SJCRH30 (cell line): ENCODE measurements around the gene KIAA0825. TPM values are rescaled to one million over a fixed set of nuclear protein-coding genes. Genes with fewer than 3 reads are reported as not detected.
A peak's percentile ranks its signal among the peaks of the same experiment; 100 is the strongest.

Source experiments
- DNase-seq, 2 experiments: peaks; one replicate each; pipeline ENCODE4 v3.0.0-alpha.2; 2015 to 2020
- H3K27ac ChIP-seq: fragments of 250-450 bp; sonication (Bioruptor Pico); 2 replicates; pipeline ENCODE4 v1.5.1; 2020; ENCODE audit warnings: mild to moderate bottlenecking, moderate library complexity
- H3K27me3 ChIP-seq: fragments of 250-450 bp; sonication (Bioruptor Pico); 2 replicates; pipeline ENCODE4 v1.5.1; 2020; ENCODE audit warnings: mild to moderate bottlenecking, moderate library complexity
- H3K36me3 ChIP-seq: fragments of 250-450 bp; sonication (Bioruptor Pico); 2 replicates; pipeline ENCODE4 v1.5.1; 2020; ENCODE audit warnings: mild to moderate bottlenecking, moderate library complexity
- H3K4me1 ChIP-seq: fragments of 250-450 bp; sonication (Bioruptor Pico); 2 replicates; pipeline ENCODE4 v1.5.1; 2020; ENCODE audit warnings: mild to moderate bottlenecking, moderate library complexity
- H3K4me3 ChIP-seq: fragments of 250-450 bp; sonication (Bioruptor Pico); 2 replicates; pipeline ENCODE4 v1.5.1; 2020; ENCODE audit warnings: mild to moderate bottlenecking, moderate library complexity
- H3K9me3 ChIP-seq: fragments of 250-450 bp; sonication (Bioruptor Pico); replicated peaks from 2 replicates; pipeline ENCODE4 v1.5.1; 2020; ENCODE audit warnings: mild to moderate bottlenecking, moderate library complexity
- total RNA-seq: library from RNA; depleted of rRNA; stranded (reverse); fragments of >200 nt; shearing (Covaris generic); gene quantifications from 2 replicates; pipeline ENCODE4 v1.2.3, GENCODE V29; 2014

The KIAA0825 gene
- total RNA-seq, 1 experiment from 2014 or later = 3.1 TPM

DNA sequence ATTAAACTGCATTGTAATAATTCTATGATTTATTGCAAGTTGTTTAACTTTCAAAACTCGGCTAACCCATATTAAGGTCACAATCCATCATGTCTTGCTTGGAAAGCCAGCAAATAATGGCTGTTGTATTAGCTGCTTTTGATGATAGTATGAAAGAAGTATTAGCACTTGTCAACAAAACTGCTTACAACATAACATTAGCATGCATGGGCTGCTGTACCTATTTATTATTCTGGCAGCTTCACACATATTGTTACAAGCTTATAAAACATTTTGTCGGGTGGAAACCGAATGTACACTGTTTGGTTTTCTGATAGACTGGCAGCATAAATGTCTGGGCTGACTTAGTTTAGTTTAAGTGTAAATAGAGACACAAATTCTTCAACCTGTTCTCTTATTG, 378.3 kb downstream of the KIAA0825 start:
- Histone ChIP-seq H3K9me3 (peaks cover 3% of the 10 kb centered on the region), H3K4me1 (peaks cover 2% of the 10 kb centered on the region; the same call in 1 of the 2 replicates), H3K4me3 (no peak overlapping the region), H3K27ac (no peak overlapping the region), H3K27me3 (no peaks in the 10 kb centered on the region), H3K36me3 (no peaks in the 10 kb centered on the region)
- DNase-seq = no peak

DNA sequence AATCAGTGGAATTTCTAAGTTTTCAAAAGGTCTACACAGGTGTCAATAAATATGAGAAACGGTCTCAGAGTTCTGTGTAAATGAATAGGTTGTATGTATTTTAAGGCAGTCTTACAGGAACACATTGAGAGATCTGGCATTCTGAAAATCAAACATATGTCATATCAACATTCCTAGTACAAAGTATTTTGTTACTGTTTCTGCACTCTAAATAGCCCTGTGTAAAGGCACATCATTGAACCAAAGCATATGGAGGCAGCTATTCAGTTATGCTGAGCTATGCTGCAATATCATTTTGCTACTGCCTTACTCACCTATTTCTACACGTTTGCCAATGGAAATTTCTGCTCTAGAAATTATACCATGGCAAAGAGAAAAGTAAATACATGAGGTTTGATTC, 379.1 kb downstream of the KIAA0825 start:
- Histone ChIP-seq H3K36me3 (no peaks in the 10 kb centered on the region), H3K9me3 (peaks cover 3% of the 10 kb centered on the region), H3K4me3 (no peak overlapping the region), H3K27ac (no peak overlapping the region), H3K27me3 (no peaks in the 10 kb centered on the region), H3K4me1 (peaks cover 2% of the 10 kb centered on the region; the same call in 1 of the 2 replicates)
- DNase-seq = no peak

DNA sequence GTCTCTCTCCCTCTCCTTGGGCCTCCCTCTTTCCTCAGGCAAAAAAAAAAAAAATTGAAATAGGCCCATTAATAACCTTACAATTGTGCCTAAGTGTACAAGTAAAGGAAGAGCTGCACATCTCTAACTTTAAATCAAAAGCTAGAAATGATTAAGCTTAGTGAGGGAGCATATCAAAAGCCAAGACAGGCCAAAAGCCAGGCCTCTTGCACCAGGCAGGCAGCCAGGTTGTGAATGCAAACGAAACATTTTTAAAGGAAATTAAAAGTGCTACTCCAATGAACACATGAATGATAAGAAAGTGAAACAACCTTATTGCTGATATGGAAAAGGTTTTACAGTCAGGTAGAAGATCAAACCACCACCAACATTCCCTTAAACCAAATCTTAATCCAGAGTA, 383.4 kb downstream of the KIAA0825 start:
- no peak overlapping the region for H3K4me3 ChIP-seq
- H3K27me3 ChIP-seq = no peaks in the 10 kb centered on the region
- no peaks in the 10 kb centered on the region for H3K4me1 ChIP-seq
- no peaks in the 10 kb centered on the region for H3K36me3 ChIP-seq
- peaks cover 9% of the 10 kb centered on the region for H3K9me3 ChIP-seq
- H3K27ac ChIP-seq = no peak overlapping the region
- no peak for DNase-seq

- no peak overlapping the region for H3K4me3 ChIP-seq
- no peaks in the 10 kb centered on the region for H3K36me3 ChIP-seq
- DNase-seq = no peak
- H3K9me3 ChIP-seq = peaks cover 8% of the 10 kb centered on the region; the same call in 1 of the 2 replicates
- H3K27ac ChIP-seq = no peak overlapping the region
- no peaks in the 10 kb centered on the region for H3K27me3 ChIP-seq
- H3K4me1 ChIP-seq = no peaks in the 10 kb centered on the region
Measured at GRCh38 chr5:94228791-94229190, 389.6 kb downstream of the KIAA0825 start.

DNA sequence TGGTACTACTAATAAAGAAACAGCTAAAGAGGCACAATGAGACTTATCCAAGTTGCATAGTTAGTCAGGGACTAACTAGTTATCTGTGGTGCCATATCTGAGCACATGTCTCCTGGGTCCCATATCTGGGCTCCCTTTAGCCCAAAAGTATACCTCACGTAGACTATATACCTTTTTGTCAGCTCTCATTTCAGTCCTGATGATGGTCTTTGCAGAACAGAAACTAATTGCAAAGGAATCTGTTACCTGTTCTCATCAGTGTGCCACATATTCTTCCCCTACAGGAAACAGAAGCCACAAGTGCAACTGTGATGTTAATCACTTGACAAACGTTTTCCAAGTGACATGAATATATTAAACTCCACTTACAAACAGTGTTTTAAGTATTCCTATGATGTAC, 395.2 kb downstream of the KIAA0825 start:
- no peaks in the 10 kb centered on the region for H3K27me3 ChIP-seq
- H3K27ac ChIP-seq = no peak overlapping the region
- H3K4me3 ChIP-seq = no peak overlapping the region
- H3K36me3 ChIP-seq = no peaks in the 10 kb centered on the region
- peaks cover 2% of the 10 kb centered on the region for H3K9me3 ChIP-seq
- peaks cover 7% of the 10 kb centered on the region for H3K4me1 ChIP-seq
- DNase-seq = no peak

DNA sequence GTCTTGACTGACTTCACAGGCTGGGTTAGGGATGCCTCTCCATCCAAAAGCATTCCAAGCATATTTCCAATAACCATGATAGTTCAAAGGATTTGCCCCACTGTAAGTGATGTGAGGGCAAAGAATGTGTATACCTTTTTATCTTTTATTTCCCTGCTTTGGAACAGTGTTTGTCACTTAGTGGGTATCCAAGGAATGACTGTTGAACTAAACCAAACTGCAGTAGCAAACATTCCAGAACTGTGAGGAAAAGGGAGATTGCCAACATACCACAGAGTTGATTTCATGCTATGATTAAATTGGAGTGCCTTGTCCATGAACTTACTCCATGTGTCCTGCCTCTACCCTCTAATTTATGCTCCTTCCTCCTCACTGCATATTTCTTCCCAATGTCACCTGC, 400.0 kb downstream of the KIAA0825 start:
- Histone ChIP-seq H3K27ac (peak overlapping the region; percentile 32), H3K36me3 (no peaks in the 10 kb centered on the region), H3K4me1 (peaks cover 21% of the 10 kb centered on the region), H3K9me3 (no peaks in the 10 kb centered on the region; the same call in 1 of the 2 replicates), H3K27me3 (no peaks in the 10 kb centered on the region), H3K4me3 (no peak overlapping the region)
- peak; percentile 9 to 20 for DNase-seq

GRCh38 chr5:94217745-94218144, 400.7 kb downstream of the KIAA0825 start:
- Histone ChIP-seq H3K4me3 (no peak overlapping the region), H3K9me3 (no peaks in the 10 kb centered on the region), H3K27me3 (no peaks in the 10 kb centered on the region), H3K36me3 (no peaks in the 10 kb centered on the region), H3K27ac (peak overlapping the region; percentile 32), H3K4me1 (peaks cover 21% of the 10 kb centered on the region)
- DNase-seq = no peak

- Histone ChIP-seq H3K36me3 (no peaks in the 10 kb centered on the region), H3K4me3 (no peak overlapping the region), H3K27ac (no peak overlapping the region), H3K4me1 (peaks cover 21% of the 10 kb centered on the region), H3K9me3 (no peaks in the 10 kb centered on the region), H3K27me3 (no peaks in the 10 kb centered on the region)
- peak in 1 of 2 experiments; percentile 26 for DNase-seq
Measured at GRCh38 chr5:94217216-94217615, 401.2 kb downstream of the KIAA0825 start.

DNA sequence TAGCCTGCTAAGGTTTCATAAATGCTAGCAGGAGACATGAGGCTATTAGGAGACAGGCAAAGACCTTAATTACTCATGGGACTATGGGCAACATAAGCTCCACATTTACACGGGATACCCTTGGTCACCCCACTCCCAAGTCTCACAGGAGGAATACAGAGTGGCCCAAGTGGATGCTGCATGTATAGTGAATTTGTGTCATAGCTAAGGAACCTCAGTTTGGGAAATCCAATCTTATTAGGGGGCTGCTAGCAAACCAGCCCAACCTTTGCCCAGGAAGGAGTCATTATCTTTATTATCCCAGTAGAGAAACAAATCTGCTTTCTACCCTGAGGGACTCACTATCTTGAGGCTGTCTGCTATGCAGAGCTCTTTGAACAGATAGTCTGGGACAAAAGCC, 405.9 kb downstream of the KIAA0825 start:
- H3K36me3 ChIP-seq = no peaks in the 10 kb centered on the region
- no peaks in the 10 kb centered on the region for H3K27me3 ChIP-seq
- no peak for DNase-seq
- H3K27ac ChIP-seq = no peak overlapping the region
- H3K4me1 ChIP-seq = peaks cover 6% of the 10 kb centered on the region
- no peaks in the 10 kb centered on the region; the same call in 1 of the 2 replicates for H3K9me3 ChIP-seq
- H3K4me3 ChIP-seq = no peak overlapping the region

- DNase-seq = no peak
- no peak overlapping the region for H3K4me3 ChIP-seq
- H3K36me3 ChIP-seq = no peaks in the 10 kb centered on the region
- H3K27ac ChIP-seq = no peak overlapping the region
- H3K9me3 ChIP-seq = no peaks in the 10 kb centered on the region; the same call in 1 of the 2 replicates
- no peaks in the 10 kb centered on the region for H3K27me3 ChIP-seq
- H3K4me1 ChIP-seq = no peaks in the 10 kb centered on the region
Measured at GRCh38 chr5:94209774-94210355, 408.5 kb downstream of the KIAA0825 start.

GRCh38 chr5:94209272-94209671, 409.1 kb downstream of the KIAA0825 start:
- no peak for DNase-seq

GRCh38 chr5:94199566-94199965, 418.8 kb downstream of the KIAA0825 start:
- DNase-seq = no peak
- Histone ChIP-seq H3K27me3 (no peaks in the 10 kb centered on the region), H3K27ac (no peak overlapping the region), H3K4me3 (no peak overlapping the region), H3K9me3 (no peaks in the 10 kb centered on the region), H3K4me1 (no peaks in the 10 kb centered on the region), H3K36me3 (no peaks in the 10 kb centered on the region)

More at GRCh38 chr5:94209272-94209671, 409.1 kb downstream of the KIAA0825 start:
- no peaks in the 10 kb centered on the region for H3K27me3 ChIP-seq
- H3K4me1 ChIP-seq = no peaks in the 10 kb centered on the region
- H3K9me3 ChIP-seq = no peaks in the 10 kb centered on the region; the same call in 1 of the 2 replicates
- no peak overlapping the region for H3K4me3 ChIP-seq
- H3K27ac ChIP-seq = no peak overlapping the region
- H3K36me3 ChIP-seq = no peaks in the 10 kb centered on the region

DNA sequence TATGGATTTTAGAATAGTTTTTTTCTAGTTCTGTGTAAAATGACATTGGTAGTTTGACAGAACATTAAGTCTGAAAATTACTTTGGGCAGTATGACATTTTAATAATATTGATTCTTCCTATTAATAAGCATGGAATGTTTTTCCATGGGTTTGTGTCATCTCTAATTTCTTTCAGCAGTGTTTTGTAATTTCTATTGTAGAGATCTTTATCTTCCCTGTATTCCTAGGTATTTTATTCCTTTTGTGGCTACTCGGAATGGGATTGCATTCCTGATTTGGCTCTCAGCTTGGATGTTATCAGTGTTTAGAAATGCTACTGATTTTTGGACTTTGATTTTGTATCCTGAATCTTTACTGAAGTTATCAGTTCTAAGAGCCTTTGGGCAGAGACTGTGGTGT, 420.4 kb downstream of the KIAA0825 start:
- Histone ChIP-seq H3K27ac (no peak overlapping the region), H3K4me3 (no peak overlapping the region)
- DNase-seq = no peak

DNA sequence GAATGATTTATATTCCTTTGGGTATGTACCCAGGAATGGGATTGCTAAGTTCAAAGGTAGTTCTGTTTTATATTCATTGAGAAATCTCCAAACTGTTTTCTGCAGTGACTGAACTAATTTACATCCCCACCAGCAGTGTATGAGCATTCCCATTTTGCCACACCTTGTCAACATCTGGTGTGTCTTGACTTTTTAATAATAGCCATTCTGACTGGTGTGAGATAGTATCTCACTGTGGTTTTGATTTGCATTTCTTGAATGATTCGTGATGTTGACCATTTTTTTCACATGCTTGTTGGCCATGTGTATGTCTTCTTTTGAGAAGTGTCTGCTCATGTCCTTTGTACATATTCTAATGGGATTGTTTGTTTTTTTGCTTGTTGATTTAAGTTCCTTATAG, 421.5 kb downstream of the KIAA0825 start:
- no peaks in the 10 kb centered on the region for H3K4me1 ChIP-seq
- no peaks in the 10 kb centered on the region for H3K36me3 ChIP-seq
- DNase-seq = no peak
- no peak overlapping the region for H3K4me3 ChIP-seq
- no peaks in the 10 kb centered on the region for H3K9me3 ChIP-seq
- H3K27ac ChIP-seq = no peak overlapping the region
- H3K27me3 ChIP-seq = no peaks in the 10 kb centered on the region

More for the DNA sequence above, 420.4 kb downstream of the KIAA0825 start:
- no peaks in the 10 kb centered on the region for H3K9me3 ChIP-seq
- H3K4me1 ChIP-seq = no peaks in the 10 kb centered on the region
- no peaks in the 10 kb centered on the region for H3K27me3 ChIP-seq
- no peaks in the 10 kb centered on the region for H3K36me3 ChIP-seq

DNA sequence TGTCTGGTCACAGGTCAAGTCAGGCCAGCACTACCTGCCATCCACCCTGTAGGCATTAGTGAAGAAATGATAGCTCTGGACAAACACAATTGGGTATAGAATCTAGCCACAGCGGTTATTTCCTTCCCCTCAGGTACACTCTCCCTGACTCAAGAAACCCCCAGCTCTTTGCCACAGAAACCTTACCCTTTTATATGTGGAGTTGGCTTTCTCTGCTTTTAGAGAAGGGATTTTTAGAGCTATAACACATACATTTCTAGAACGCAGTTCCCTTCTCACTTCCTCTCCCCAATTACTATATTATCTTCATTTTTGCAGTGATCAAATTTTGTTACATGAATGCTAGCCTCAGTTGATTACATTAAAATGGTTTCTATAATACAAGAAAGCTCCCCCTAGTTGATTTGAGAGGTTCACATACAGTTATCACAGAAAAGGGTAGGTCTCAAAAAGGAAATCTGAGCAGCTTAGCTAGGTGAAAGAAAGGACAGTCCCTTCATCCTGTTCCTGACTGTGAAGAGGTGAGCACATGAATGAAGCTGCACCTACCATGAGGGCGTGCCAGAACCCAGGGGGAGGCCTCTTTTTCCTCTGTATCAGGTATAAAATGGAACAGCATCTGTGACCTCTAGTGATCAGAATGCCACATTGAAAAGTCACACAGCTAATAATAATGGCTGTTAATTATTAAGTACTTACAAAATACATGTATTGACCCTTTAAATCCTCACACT, 425.6 kb downstream of the KIAA0825 start:
- no peak for DNase-seq
- Histone ChIP-seq H3K27ac (no peak overlapping the region), H3K27me3 (no peaks in the 10 kb centered on the region), H3K4me1 (no peaks in the 10 kb centered on the region), H3K36me3 (no peaks in the 10 kb centered on the region), H3K9me3 (no peaks in the 10 kb centered on the region), H3K4me3 (no peak overlapping the region)
